HG02588 (cell line): ENCODE data around the gene PLEKHB2.
"Not testable (repeated sequence)": the region's sequence is repeated elsewhere in the genome, so short reads cannot be mapped to it uniquely, and the experiment has no call there.

ENCODE experiments used
- ATAC-seq: cut with Tn5 transposase; IDR thresholded peaks from one replicate; pipeline ENCODE4 v1.9.1; 2021; ENCODE audit warnings: mild to moderate bottlenecking, moderate library complexity; ENCODE audit not compliant: unreplicated experiment

The PLEKHB2 gene

GRCh38 chr2:131093696-131094462, 11.3 kb upstream of the PLEKHB2 start:
- peak; percentile 66 for ATAC-seq

- no peak for ATAC-seq
Measured at GRCh38 chr2:131094463-131095281, 10.5 kb upstream of the PLEKHB2 start.

GRCh38 chr2:131103165-131103564, 2.0 kb upstream of the PLEKHB2 start:
- no peak for ATAC-seq

- peak; percentile 69 for ATAC-seq
Measured at GRCh38 chr2:131104487-131105155, 515 bp upstream of the PLEKHB2 start.

GRCh38 chr2:131105950-131106801, 1.0 kb downstream of the PLEKHB2 start:
- ATAC-seq = peak; percentile 36

GRCh38 chr2:131112529-131112928, 7.4 kb downstream of the PLEKHB2 start:
- no peak for ATAC-seq

GRCh38 chr2:131113566-131114227, 8.6 kb downstream of the PLEKHB2 start:
- no peak for ATAC-seq

- ATAC-seq = not testable (repeated sequence)
Measured at GRCh38 chr2:131114950-131115349, 9.8 kb downstream of the PLEKHB2 start.

GRCh38 chr2:131115752-131116151, 10.6 kb downstream of the PLEKHB2 start:
- no peak for ATAC-seq

GRCh38 chr2:131120815-131121317, 15.7 kb downstream of the PLEKHB2 start:
- no peak for ATAC-seq

GRCh38 chr2:131121464-131121863, 16.3 kb downstream of the PLEKHB2 start:
- ATAC-seq = no peak

- ATAC-seq = no peak
Measured at GRCh38 chr2:131122496-131122895, 17.4 kb downstream of the PLEKHB2 start.

GRCh38 chr2:131123192-131123591, 18.1 kb downstream of the PLEKHB2 start:
- no peak for ATAC-seq

GRCh38 chr2:131125195-131125757, 20.1 kb downstream of the PLEKHB2 start:
- ATAC-seq = no peak

GRCh38 chr2:131126436-131126835, 21.3 kb downstream of the PLEKHB2 start:
- no peak for ATAC-seq

GRCh38 chr2:131127076-131127475, 21.9 kb downstream of the PLEKHB2 start:
- ATAC-seq = no peak

GRCh38 chr2:131127981-131128380, 22.8 kb downstream of the PLEKHB2 start:
- ATAC-seq = no peak

- no peak for ATAC-seq
Measured at GRCh38 chr2:131130298-131130596, 25.1 kb downstream of the PLEKHB2 start.

- no peak for ATAC-seq
Measured at GRCh38 chr2:131132729-131133128, 27.6 kb downstream of the PLEKHB2 start.

- ATAC-seq = no peak
Measured at GRCh38 chr2:131140581-131140980, 35.4 kb downstream of the PLEKHB2 start.
